ENCODE data around the gene CFAP74. TPM values are rescaled to one million over a fixed set of nuclear protein-coding genes. Genes with fewer than 3 reads are reported as not detected.
"Not testable (repeated sequence)": the region's sequence is repeated elsewhere in the genome, so short reads cannot be mapped to it uniquely, and the experiment has no call there.

Gene CFAP74
- total RNA-seq, 4 donors from 2014 or later = not detected

DNA sequence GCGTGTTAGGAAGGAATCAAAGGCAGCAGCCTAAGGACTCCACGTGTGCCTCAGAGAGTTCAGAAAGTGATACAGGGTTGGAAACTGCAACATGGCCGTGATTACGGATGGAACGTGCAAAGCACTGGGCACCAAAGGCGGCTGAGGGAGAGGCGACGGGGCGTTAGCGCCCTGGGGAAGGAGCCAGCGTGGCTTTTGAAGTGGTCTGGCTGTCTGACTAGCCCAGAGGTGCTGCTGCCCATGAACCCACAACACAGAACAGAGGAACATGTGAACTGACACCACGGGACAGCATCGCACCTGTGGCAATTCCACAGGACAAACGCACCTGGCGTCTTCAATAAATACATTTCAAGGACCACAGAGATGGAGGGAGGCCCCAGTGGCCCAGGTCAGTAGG lies 66.5 kb downstream of the CFAP74 start:
- Histone ChIP-seq H3K36me3 (no peaks in the 10 kb centered on the region), H3K4me1 (peaks cover 0 to 2% (median 0%) of the 10 kb centered on the region in 4 donors), H3K9me3 (no peaks in the 10 kb centered on the region), H3K4me3 (no peak overlapping the region), H3K27me3 (peaks cover 15% of the 10 kb centered on the region), H3K27ac (no peak overlapping the region)
- TF ChIP-seq POLR2AphosphoS5 (IDR thresholded peaks at IDR 0.05) (no peak), EP300 (IDR thresholded peaks at IDR 0.05; ENCODE audit: low read depth) (no peak), POLR2A (IDR thresholded peaks at IDR 0.05) (no peak)
- TF ChIP-seq, protein P1, sequence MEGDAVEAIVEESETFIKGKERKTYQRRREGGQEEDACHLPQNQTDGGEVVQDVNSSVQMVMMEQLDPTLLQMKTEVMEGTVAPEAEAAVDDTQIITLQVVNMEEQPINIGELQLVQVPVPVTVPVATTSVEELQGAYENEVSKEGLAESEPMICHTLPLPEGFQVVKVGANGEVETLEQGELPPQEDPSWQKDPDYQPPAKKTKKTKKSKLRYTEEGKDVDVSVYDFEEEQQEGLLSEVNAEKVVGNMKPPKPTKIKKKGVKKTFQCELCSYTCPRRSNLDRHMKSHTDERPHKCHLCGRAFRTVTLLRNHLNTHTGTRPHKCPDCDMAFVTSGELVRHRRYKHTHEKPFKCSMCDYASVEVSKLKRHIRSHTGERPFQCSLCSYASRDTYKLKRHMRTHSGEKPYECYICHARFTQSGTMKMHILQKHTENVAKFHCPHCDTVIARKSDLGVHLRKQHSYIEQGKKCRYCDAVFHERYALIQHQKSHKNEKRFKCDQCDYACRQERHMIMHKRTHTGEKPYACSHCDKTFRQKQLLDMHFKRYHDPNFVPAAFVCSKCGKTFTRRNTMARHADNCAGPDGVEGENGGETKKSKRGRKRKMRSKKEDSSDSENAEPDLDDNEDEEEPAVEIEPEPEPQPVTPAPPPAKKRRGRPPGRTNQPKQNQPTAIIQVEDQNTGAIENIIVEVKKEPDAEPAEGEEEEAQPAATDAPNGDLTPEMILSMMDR (IDR thresholded peaks at IDR 0.05) = no peak
- in situ Hi-C loops (cut with MboI; ENCODE audit: low pct_ligation_motif_present in 1 of 4, low pct_unique_long_range_greater_than_20kb in 1 of 4, low sequenced_read_pairs in 3 of 4) = no loop called here
- intact Hi-C loops (cut with DNase I; ENCODE audit: low total_unique reads) = no loop called here
- DNase-seq = no peak
- WGBS, 2 donors (ENCODE audit: low coverage in 1 of 2) = 45 to 59% methylated on average over 2 to 15 of the region's 15 CpGs

DNA sequence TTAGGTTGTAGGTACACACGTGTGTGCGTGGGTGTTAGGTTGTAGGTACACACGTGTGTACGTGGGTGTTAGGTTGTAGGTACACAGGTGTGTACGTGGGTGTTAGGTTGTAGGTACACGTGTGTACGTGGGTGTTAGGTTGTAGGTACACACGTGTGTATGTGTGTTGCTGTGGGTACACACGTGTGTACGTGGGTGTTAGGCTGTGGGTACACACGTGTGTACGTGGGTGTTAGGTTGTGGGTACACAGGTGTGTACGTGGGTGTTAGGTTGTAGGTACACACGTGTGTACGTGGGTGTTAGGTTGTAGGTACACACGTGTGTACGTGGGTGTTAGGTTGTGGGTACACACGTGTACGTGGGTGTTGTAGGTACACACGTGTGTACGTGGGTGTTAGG lies 68.7 kb downstream of the CFAP74 start:
- H3K27me3 ChIP-seq; H3K9me3 ChIP-seq; H3K36me3 ChIP-seq; DNase-seq; in situ Hi-C loops (cut with MboI; ENCODE audit: low pct_ligation_motif_present in 1 of 4, low pct_unique_long_range_greater_than_20kb in 1 of 4, low sequenced_read_pairs in 3 of 4); intact Hi-C loops (cut with DNase I; ENCODE audit: low total_unique reads); H3K27ac ChIP-seq; H3K4me1 ChIP-seq; H3K4me3 ChIP-seq: not testable (repeated sequence)
- 74 to 92% methylated on average over 5 of the region's 21 CpGs for WGBS, 2 donors (ENCODE audit: low coverage in 1 of 2)

- no peak overlapping the region for H3K4me3 ChIP-seq
- intact Hi-C loops (cut with DNase I; ENCODE audit: low total_unique reads) (no loop called here), in situ Hi-C loops (cut with MboI; ENCODE audit: low pct_ligation_motif_present in 1 of 4, low pct_unique_long_range_greater_than_20kb in 1 of 4, low sequenced_read_pairs in 3 of 4) (no loop called here)
- WGBS, 2 donors (ENCODE audit: low coverage in 1 of 2) = 83 to 100% methylated on average over 1 to 36 of the region's 38 CpGs
- no peaks in the 10 kb centered on the region for H3K9me3 ChIP-seq
- peak; percentile 7 for DNase-seq
- no peaks in the 10 kb centered on the region for H3K27me3 ChIP-seq
- TF ChIP-seq, protein P1 (IDR thresholded peaks at IDR 0.05) = no peak
- TF ChIP-seq EP300 (IDR thresholded peaks at IDR 0.05; ENCODE audit: low read depth) (no peak), POLR2AphosphoS5 (IDR thresholded peaks at IDR 0.05) (no peak), POLR2A (IDR thresholded peaks at IDR 0.05) (no peak)
- no peaks in the 10 kb centered on the region for H3K36me3 ChIP-seq
- no peak overlapping the region for H3K27ac ChIP-seq
- no peaks in the 10 kb centered on the region for H3K4me1 ChIP-seq
These were observed 73.7 kb downstream of the CFAP74 start for GRCh38 chr1:1929639-1930545.

GRCh38 chr1:1929102-1929638 lies 74.4 kb downstream of the CFAP74 start:
- Histone ChIP-seq H3K36me3 (no peaks in the 10 kb centered on the region), H3K4me3 (no peak overlapping the region), H3K9me3 (no peaks in the 10 kb centered on the region), H3K4me1 (no peaks in the 10 kb centered on the region), H3K27me3 (no peaks in the 10 kb centered on the region), H3K27ac (no peak overlapping the region)
- in situ Hi-C loops (cut with MboI; ENCODE audit: low pct_ligation_motif_present in 1 of 4, low pct_unique_long_range_greater_than_20kb in 1 of 4, low sequenced_read_pairs in 3 of 4) (no loop called here), intact Hi-C loops (cut with DNase I; ENCODE audit: low total_unique reads) (no loop called here)
- TF ChIP-seq, protein P1 (IDR thresholded peaks at IDR 0.05) = no peak
- TF ChIP-seq EP300 (IDR thresholded peaks at IDR 0.05; ENCODE audit: low read depth) = no peak
- TF ChIP-seq POLR2AphosphoS5 (IDR thresholded peaks at IDR 0.05) = no peak
- no peak for TF ChIP-seq POLR2A (IDR thresholded peaks at IDR 0.05)
- DNase-seq = no peak
- 58% methylated on average over 9 of the region's 10 CpGs; no CpG with 5 or more reads in 1 of the 2 donors for WGBS, 2 donors (ENCODE audit: low coverage in 1 of 2)

Data from transverse colon (tissue), 4 donors.